Epithelial cell of esophagus (primary cell): Measurements from ENCODE around the gene ARF5.

ENCODE experiments used
- DNase-seq: peaks from one replicate; pipeline ENCODE4 v3.0.0; 2010; ENCODE audit warnings: low read depth
- H3K4me3 ChIP-seq: 2 replicates; pipeline ENCODE4 v1.5.1; 2011; ENCODE audit warnings: mild to moderate bottlenecking, low read length, control low read depth
- CTCF ChIP-seq: IDR thresholded peaks from 2 replicates; pipeline ENCODE4 v1.5.1; 2011; ENCODE audit warnings: low read depth, mild to moderate bottlenecking, low read length, control low read depth, inconsistent platforms; ENCODE audit not compliant: insufficient read depth; ENCODE audit errors: missing control alignments

Gene ARF5

GRCh38 chr7:127595737-127596136 lies 7.5 kb downstream of the ARF5 start:
- no peak for TF ChIP-seq CTCF
- no peak for DNase-seq

DNA sequence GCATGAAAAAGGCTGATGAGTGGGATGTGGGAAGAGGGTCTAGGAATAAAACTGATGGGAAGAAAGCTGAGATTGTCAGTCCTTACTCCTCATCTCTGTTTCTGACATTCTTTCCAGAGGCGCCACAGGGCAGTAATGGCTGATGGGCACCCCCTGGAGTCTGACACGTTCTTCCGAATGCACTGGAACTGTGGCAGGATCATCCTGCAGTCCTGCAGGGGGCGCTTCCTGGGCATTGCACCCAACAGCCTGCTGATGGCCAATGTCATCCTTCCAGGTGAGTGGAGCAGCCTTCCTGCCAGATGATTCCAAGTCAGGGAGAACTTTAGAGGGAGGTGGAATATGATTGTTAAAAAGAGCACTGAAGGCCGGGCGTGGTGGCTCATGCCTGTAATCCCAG lies 10.1 kb downstream of the ARF5 start:
- H3K4me3 ChIP-seq, result no peak overlapping the region
- DNase-seq, result peak; percentile 21
- peak; percentile 18 for TF ChIP-seq CTCF

More at GRCh38 chr7:127595737-127596136, 7.5 kb downstream of the ARF5 start:
- H3K4me3 ChIP-seq, result no peak overlapping the region

- TF ChIP-seq CTCF, result no peak
- H3K4me3 ChIP-seq, result no peak overlapping the region
- no peak for DNase-seq
Observed at GRCh38 chr7:127600885-127601284, 12.7 kb downstream of the ARF5 start.

- H3K4me3 ChIP-seq, result no peak overlapping the region
- DNase-seq, result no peak
- no peak for TF ChIP-seq CTCF
Observed at GRCh38 chr7:127608446-127608845, 20.2 kb downstream of the ARF5 start.

DNA sequence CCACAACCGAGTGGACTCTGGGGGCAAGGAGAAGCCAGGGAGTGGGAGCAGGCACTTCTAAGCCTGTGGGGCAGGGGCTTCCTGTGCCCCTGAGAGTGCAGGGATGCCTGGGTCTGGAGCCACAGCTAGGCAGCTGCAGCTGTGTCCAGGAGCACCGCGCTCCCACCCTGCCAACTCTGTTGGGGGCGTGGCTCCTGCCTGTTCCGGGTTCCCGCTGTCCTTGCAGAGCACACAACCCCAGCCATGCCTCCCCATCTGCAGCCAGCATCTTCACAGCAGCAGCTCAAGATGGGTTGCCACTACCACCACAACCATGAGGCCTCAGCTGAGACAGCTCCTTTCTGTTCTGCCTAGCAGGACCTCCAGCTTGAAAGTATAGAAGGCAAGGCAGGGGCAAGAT lies 21.1 kb downstream of the ARF5 start:
- no peak for DNase-seq
- TF ChIP-seq CTCF, result no peak
- no peak overlapping the region for H3K4me3 ChIP-seq

DNA sequence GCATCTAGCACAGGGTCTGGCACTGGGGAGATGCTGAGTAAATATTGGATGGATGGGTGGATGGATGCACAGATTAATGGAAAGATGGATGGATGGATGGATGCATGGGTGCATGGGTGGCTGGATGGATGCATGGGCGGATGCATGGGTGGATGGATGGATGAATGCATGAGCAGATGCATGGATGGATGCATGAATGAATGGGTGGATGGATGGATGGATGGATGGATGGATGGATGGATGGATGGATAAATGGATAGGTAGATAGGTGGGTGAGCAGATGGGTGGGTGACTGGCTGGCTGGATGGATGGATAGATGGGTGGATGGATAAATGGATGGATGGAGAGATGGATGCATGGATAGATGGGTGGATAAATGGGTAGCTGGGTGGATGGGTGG lies 24.1 kb downstream of the ARF5 start:
- no peak for TF ChIP-seq CTCF
- H3K4me3 ChIP-seq, result no peak overlapping the region
- no peak for DNase-seq

DNA sequence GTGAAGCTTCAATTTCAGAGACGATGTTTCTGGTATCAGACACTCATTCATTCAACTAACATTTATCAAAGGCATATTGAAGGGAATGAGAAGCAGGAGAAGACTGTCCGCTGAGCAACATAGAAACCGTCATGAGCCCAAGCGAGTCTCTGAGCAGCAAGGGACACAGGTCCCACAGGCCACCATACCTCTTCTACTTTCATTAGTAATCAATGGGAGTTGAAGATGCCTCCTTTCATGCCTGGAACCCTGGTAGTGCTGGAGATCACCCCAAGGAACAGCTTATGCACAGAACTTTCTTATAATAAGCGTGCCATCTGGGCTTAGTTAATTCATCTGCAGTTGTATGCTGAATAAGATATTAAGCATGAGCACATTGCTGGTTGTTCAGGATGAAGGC lies 28.5 kb downstream of the ARF5 start:
- DNase-seq, result no peak
- no peak for TF ChIP-seq CTCF
- no peak overlapping the region for H3K4me3 ChIP-seq
